ENCODE measurements around the gene EPHB1.

DNA sequence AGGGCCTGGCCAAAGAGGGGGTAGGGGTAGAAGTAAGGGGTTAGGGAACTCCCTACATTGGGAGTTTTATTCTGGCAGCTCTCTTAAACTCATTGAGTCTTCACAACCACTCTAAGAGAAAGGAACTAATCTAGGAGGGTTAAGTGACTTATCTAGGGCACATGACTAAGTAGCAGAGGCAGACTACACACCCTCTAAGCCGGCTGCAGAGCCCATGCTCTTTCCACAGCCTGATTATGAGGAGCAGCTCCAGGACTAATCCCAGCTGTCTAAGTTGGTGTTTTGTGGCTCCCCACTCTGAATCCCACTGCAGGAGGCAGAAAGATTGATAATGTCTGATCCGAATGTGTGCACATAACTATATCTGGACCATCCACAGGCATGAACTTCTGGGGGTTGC is 374.6 kb downstream of the EPHB1 start:
- no peak for TF ChIP-seq POLR2A (IDR thresholded peaks at IDR 0.05)
- TF ChIP-seq, protein P1, sequence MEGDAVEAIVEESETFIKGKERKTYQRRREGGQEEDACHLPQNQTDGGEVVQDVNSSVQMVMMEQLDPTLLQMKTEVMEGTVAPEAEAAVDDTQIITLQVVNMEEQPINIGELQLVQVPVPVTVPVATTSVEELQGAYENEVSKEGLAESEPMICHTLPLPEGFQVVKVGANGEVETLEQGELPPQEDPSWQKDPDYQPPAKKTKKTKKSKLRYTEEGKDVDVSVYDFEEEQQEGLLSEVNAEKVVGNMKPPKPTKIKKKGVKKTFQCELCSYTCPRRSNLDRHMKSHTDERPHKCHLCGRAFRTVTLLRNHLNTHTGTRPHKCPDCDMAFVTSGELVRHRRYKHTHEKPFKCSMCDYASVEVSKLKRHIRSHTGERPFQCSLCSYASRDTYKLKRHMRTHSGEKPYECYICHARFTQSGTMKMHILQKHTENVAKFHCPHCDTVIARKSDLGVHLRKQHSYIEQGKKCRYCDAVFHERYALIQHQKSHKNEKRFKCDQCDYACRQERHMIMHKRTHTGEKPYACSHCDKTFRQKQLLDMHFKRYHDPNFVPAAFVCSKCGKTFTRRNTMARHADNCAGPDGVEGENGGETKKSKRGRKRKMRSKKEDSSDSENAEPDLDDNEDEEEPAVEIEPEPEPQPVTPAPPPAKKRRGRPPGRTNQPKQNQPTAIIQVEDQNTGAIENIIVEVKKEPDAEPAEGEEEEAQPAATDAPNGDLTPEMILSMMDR (IDR thresholded peaks at IDR 0.05 in 4 of 5, conservative IDR thresholded peaks at IDR 0.05 in 1 of 5) = no peak
